Stimulated activated CD4-positive, alpha-beta T cell treated with anti-CD3 and anti-CD28 coated beads, Interleukin-4, amount 100 ng/mL, for 1 hour (primary cell): ENCODE data around the gene OR5I1.
"Not testable (repeated sequence)": the region's sequence is repeated elsewhere in the genome, so short reads cannot be mapped to it uniquely, and the experiment has no call there.

ENCODE experiments used
- DNase-seq: peaks from one replicate; pipeline ENCODE4 v3.0.0-alpha.2; 2020

Gene OR5I1

GRCh38 chr11:55936300-55936699, at the start of gene OR5I1:
Gene OR5I1 (minus strand): TSS chr11:55936400. CDS start chr11:55936400, 0 bp downstream.
- no peak for DNase-seq

- no peak for DNase-seq
These were observed 34.7 kb upstream of the OR5I1 start for GRCh38 chr11:55970935-55971334.

- DNase-seq, result no peak
These were observed 33.6 kb upstream of the OR5I1 start, which contains the start of gene OR10AG1 for GRCh38 chr11:55969845-55970244. Gene OR10AG1 (minus strand): TSS chr11:55969945. CDS start chr11:55969907, 38 bp downstream.

- DNase-seq, result no peak
These were observed 31.7 kb upstream of the OR5I1 start for GRCh38 chr11:55967914-55968313.

GRCh38 chr11:55966391-55966790, 30.2 kb upstream of the OR5I1 start:
- no peak for DNase-seq

GRCh38 chr11:55956521-55956920, 20.3 kb upstream of the OR5I1 start:
- DNase-seq, result no peak

- no peak for DNase-seq
These were observed 13.1 kb upstream of the OR5I1 start for GRCh38 chr11:55949330-55949729.

- DNase-seq, result no peak
These were observed 6.7 kb upstream of the OR5I1 start for GRCh38 chr11:55942785-55943392.

- DNase-seq, result no peak
These were observed 15.7 kb downstream of the OR5I1 start for GRCh38 chr11:55920537-55920936.

GRCh38 chr11:55914482-55914881, 21.7 kb downstream of the OR5I1 start, which contains the start of gene OR5W2:
Gene OR5W2 (minus strand): TSS chr11:55914582. CDS start chr11:55914582, 0 bp downstream.
- no peak for DNase-seq

GRCh38 chr11:55902308-55902707, 33.9 kb downstream of the OR5I1 start:
- no peak for DNase-seq

GRCh38 chr11:55895216-55895615, 41.0 kb downstream of the OR5I1 start:
- DNase-seq, result no peak

GRCh38 chr11:55885481-55885880, 50.7 kb downstream of the OR5I1 start:
- not testable (repeated sequence) for DNase-seq
